ENCODE data around the gene TCP10L.
"Not testable (repeated sequence)": the region's sequence is repeated elsewhere in the genome, so short reads cannot be mapped to it uniquely, and the experiment has no call there.

Gene TCP10L

GRCh38 chr21:32549440-32549839 is 35.9 kb downstream of the TCP10L start:
- no peak for DNase-seq

DNA sequence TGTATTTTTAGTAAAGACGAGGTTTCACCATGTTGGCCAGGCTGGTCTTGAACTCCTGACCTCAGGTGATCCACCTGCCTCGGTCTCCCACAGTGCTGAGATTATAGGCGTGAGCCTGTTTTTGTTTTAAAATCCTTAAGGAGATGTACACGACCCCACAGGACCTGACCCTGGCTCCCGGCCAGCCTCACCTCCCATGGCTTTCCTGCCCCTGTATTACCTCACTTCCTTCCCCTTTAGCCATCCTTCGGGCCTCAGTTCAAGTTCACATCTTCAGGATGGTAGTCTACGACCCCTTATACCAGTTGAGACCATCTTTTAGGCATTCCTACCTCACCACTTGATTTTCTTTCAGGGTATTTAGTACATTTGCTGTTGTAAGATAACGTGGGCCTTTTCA is 36.3 kb downstream of the TCP10L start:
- DNase-seq: no peak

DNA sequence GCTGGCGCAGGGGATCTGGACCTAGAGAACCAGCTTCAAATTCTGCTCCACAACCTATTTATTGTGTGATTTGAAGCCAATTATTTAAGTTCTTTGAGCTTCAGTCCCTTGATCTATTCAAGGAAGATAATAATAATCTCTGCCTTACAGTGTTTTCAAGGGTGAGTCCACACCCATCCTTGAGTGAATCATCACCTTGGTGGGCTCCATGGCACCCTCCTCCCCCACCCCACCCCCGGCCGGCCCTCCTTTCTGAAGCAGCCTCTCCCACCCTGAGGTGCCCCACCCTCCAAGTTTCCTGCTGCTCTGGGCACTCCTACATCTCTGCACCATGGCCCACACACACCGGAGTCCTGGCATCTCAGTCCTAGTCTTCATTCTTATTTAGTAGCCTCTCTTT is 38.3 kb downstream of the TCP10L start:
- no peak for DNase-seq

- no peak for DNase-seq
These were observed 39.3 kb downstream of the TCP10L start for GRCh38 chr21:32545948-32546441.

- DNase-seq: no peak
These were observed 40.6 kb downstream of the TCP10L start for GRCh38 chr21:32544697-32545096.

DNA sequence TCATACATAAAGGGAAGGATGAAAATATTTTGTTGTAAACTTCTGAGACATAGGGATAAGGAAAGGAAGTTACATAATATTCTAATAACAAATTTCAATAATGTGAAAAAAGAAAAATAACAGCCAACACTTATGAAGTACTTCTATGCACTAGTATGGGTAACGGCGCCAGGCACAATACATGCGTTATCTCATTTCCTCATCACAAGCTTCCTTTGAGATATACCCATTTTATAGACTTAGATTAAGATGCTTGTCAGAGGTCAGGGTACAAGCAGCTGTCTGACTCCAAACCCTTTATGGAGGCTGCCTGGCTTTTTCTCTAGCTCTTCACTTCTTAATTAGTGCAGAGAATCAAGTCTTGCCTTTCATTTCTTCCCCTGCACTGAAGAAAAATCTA is 41.3 kb downstream of the TCP10L start:
- DNase-seq: no peak

DNA sequence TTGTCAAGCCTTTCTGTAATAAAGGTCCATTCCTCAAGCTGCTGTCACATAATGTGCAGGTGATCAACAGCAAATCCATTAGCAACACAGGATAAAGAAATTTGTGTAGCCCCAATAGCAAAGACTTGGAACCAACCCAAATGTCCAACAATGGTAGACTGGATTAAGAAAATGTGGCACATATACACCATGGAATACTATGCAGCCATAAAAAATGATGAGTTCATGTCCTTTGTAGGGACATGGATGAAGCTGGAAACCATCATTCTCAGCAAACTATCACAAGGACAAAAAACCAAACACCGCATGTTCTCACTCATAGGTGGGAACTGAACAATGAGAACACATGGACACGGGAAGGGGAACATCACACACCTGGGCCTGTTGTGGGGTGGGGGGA is 42.3 kb downstream of the TCP10L start:
- DNase-seq: not testable (repeated sequence)

- no peak for DNase-seq
These were observed 45.9 kb downstream of the TCP10L start for GRCh38 chr21:32539378-32539777.

DNA sequence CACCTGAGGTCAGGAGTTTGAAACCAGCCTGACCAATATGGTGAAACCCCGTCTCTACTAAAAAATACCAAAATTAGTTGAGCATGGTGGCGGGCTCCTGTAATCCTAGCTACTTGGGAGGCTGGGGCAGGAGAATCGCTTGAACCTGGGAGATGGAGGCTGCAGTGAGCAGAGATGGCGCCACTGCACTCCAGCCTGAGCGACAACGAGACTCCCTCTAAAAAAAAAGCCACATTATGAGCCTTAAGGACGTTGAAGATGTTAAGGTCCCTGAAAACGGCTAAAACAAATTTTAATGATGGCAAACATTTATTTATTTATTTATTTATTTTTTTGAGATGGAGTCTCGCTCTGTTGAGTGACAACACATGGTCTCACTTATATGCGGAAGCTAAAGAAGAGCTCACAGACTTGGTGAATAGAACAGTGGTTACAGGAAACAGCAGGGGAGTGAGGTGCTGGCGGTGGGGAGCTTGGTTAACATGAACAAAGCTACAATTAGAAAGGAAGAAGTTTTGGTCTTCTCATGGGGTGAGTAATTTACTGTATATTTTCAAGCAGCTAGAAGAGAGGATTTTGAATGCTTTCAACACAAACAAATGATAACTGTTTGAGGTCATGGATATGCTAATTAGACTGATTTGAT is 47.1 kb downstream of the TCP10L start:
- no peak for DNase-seq

DNA sequence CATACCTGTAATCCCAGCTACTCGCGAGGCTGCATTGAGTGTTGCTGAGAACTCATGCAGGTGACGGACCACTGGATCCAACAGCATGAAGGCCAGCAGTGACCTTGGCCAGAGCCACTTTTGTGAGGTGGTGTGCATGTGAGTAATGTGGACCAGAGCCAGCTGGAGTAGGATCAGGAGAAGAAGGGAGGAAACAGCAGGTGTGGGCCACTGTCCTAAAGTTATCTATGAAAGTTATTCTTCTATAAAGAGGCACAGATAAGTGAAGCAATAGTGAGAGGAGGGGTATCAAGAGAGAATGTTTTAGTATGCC is 47.8 kb downstream of the TCP10L start:
- no peak for DNase-seq

DNA sequence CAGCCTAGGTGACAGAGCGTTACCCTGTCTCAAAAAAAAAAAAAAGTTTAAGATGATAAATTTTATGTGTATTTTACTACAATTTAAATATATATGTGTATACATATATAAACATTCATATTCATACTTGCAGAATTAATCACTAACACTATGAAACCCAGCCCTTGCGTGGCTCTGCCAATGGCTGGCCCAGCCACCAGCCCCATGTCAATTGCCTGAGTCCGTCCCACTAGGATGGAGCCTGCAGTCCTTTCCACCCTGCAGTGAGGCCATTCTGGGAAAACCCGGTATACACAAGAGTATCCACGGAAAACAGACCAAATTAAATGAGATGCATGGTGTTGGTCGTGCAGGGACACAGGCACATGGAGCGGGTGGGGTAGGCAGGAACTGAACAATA is 49.7 kb downstream of the TCP10L start:
- no peak for DNase-seq

DNA sequence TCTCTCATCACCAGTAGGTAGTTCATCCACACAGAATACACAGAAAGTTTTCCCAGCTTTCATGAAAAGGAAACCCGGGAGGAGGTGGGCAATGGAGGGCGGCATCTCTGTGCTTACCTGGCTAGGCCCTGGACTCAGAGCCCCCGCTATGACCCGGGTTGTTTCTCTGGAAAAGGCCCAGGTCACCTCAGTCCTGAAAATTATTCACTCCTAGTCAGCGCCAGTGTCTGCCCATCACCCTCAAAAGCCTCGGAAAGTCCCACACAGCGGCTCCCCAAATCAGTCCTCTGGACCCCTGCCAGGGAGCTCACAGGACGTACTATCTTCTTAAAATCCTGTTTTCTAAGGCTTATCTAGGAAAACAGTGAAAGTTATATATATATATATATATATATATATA is 51.2 kb downstream of the TCP10L start:
- DNase-seq: no peak

GRCh38 chr21:32533611-32534010 is 51.7 kb downstream of the TCP10L start:
- DNase-seq: no peak

- DNase-seq: no peak
These were observed 52.3 kb downstream of the TCP10L start for GRCh38 chr21:32533053-32533452.

DNA sequence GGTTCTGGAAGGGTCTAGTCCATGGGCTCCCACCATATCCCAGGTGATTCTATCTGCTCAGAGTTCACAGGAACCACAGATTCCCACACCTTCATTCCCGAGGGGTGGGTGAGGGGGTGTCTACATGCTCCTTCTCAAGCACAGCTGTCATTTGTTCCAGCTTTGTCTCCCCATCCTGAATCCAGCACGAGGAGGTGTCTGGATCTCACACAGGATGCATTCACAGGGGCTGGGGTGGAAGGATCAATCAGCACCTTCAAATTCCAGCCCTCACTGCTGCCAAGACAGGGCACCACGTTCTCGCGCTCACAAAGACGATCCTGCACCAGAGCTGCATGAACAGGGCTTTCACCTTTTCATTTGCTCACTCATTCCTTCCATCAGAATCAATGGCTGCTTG is 52.7 kb downstream of the TCP10L start:
- no peak for DNase-seq

DNA sequence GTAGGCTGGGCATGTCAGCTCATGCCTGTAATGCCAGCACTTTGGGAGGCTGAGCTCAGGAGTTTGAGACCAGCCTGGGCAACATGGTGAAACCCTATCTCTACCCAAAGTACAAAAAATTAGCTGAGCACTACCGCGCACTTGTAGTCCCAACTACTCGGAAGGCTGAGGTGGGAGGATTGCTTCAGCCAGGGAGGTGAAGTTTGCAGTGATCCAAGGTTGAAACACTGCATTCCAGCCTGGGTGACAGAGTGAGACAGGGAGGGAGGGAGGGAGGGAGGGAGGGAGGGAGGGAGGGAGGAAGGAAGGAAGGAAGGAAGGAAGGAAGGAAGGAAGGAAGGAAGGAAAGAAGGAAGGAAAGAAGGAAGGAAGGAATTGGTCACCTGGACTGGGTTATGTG is 53.8 kb downstream of the TCP10L start:
- not testable (repeated sequence) for DNase-seq

DNA sequence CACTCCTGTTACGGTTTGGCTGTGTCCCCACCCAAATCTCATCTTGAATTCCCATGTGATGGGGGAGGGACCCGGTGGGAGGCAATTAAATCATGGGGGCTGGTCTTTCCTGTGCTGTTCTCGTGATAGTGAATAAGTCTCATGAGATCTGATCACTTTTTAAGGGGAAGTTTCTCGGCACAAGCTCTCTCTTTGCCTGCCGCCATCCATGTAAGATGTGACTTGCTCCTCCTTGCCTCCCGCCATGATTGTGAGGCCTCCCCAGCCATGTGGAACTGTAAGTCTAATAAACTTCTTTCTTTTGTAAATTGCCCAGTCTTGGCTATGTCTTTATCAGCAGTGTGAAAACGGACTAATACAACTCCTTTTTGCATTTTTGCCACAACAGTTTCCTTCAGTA is 54.5 kb downstream of the TCP10L start:
- DNase-seq: not testable (repeated sequence)

DNA sequence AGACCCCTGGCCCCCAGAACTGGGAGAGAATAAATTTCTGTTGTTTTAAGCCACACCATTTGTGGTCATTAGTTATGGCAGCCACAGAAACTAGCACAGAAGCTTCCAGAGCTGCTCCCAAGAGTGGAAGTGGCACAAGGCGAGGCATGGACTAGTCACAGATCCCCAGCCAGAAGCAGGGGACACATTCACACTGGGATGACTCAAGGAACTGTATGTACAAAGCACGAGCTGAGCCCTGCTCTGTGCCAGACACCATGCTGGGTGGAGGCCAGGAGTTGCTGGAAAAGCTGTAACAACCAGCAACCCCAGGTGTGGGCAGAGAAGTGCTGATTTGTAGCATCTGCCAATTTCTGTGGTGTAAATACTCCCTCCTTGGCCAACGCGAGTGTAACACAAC is 55.6 kb downstream of the TCP10L start:
- DNase-seq: no peak

DNA sequence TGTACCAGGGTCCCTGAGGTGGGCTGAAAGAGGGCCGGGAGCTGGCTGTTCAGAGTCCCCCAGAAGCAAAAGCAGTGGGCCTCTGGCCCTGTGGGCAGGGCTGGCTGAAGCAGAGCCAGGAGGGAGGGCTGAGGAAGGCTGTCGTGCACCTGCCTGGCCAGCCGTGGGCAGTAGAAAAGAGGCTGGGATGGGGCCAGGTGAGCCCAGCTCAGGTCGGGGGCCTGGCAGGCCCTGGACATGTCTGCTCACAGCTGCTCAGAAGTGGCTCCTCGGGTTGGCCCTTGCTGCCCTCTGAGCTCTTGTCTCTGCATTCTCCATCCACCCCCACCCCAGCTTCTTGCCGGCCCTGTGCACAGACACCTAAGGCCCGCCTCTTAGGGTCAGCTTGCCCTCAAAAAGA is 60.0 kb downstream of the TCP10L start:
- no peak for DNase-seq

DNA sequence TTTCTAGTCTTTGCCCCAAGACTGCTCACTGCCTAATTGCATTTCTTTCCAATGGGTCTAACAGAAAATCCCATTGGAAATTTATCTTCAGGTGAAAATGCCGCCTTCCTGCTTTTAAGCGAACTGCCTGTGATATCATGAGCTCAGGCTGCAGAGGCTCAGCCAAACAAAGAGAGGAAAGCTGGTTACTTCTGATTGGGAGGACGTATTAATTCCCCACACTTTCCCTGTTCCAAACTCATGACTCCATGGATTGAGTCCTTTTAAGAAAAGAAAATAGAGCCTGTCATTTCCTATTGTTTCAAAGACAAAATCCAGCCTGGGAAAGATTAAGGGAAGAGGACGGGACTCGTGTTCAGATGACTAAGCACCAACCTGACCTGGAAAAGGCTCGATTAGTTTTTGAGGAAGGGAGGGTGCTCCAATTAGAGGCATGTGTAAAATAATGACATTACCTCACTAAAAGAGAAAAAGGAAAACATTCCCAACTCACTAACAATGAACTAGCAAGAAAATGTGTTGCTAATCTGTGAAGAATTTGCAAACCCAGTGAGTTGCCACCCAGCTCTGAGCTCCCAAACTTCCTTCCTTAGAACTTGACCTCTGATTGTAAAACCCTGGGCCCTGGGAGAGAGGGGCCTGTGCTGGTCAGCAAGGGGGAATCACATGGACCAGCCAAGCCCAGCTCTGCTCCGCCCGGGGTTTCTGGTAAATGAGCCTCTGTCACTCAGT is 61.2 kb downstream of the TCP10L start:
- DNase-seq: no peak
